ENCODE data around the gene SAT1. TPM values are rescaled to one million over a fixed set of nuclear protein-coding genes. Genes with fewer than 3 reads are reported as not detected.

The SAT1 gene
- total RNA-seq, 1 experiment from 2014 or later: 55.2 TPM

DNA sequence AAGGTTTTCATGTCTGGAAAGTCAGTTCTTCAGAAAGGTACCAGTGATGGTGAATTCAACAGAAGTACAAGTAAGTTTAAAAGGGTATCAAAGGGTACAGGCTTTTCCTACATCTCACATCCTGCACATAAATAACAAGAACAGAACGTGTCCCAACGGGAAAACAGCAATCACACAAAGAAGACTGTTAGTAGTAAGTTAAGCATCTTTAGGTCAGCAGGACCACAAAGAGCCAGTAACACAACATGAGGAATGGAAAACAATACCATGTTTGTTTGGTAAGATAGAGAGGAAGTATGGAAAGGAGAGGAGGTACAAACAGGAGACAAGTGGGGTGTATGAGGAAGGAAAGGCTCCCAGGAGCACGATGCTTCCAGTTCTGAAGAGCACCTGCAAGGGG lies 43.2 kb downstream of the SAT1 start:
- no peak overlapping the region for H3K18ac ChIP-seq (ENCODE audit: insufficient read length, low read depth, low read length)
- no peaks in the 10 kb centered on the region for H3K79me1 ChIP-seq (ENCODE audit: insufficient read depth, low read depth, low read length, poor library complexity, severe bottlenecking)
- Mint-ChIP-seq H3K9me3 (no peaks in the 10 kb centered on the region), H3K4me3 (no peak overlapping the region), H3K36me3 (ENCODE audit: insufficient read depth in 1 of 3, low read depth in 3 of 3) (no peaks in the 10 kb centered on the region; a peak in 1 of 7 replicates), H3K27ac (no peak overlapping the region), H3K27me3 (ENCODE audit: low read depth) (no peaks in the 10 kb centered on the region), H3K4me1 (no peaks in the 10 kb centered on the region)
- H3K9ac ChIP-seq (ENCODE audit: extremely low read depth, insufficient read length, low read length): no peak overlapping the region
- H3K27ac ChIP-seq (ENCODE audit: insufficient read length, low read depth, low read length): no peak overlapping the region
- no peak overlapping the region for H3T11ph ChIP-seq (ENCODE audit: low read length)
- H3K4me1 ChIP-seq (ENCODE audit: insufficient read depth, low read length): no peaks in the 10 kb centered on the region
- H2BK12ac ChIP-seq (ENCODE audit: insufficient read length, low read depth, low read length): no peak overlapping the region
- no peaks in the 10 kb centered on the region for H3K23me2 ChIP-seq (ENCODE audit: insufficient read length, low read depth, low read length, poor library complexity, severe bottlenecking)
- H3K56ac ChIP-seq (ENCODE audit: insufficient read length, low read depth, low read length): no peak overlapping the region
- H3K4me2 ChIP-seq (ENCODE audit: insufficient read depth, insufficient read length, low read length): no peak overlapping the region
- H4K91ac ChIP-seq (ENCODE audit: insufficient read length, low read depth, low read length): no peak overlapping the region
- no CpG with 5 or more reads among the region's 3 CpGs for WGBS (ENCODE audit: extremely low coverage, insufficient read length, low lambda C conversion rate)
- H2AK5ac ChIP-seq (ENCODE audit: insufficient read length, low read length): no peak overlapping the region
- no peaks in the 10 kb centered on the region for H4K20me1 ChIP-seq (ENCODE audit: control insufficient read depth, insufficient read depth, insufficient read length)
- no peak overlapping the region for H2BK5ac ChIP-seq (ENCODE audit: insufficient read length, low read length)
- no peak overlapping the region for H4K5ac ChIP-seq (ENCODE audit: insufficient read length, low read depth, low read length)
- no peak overlapping the region for H2AFZ ChIP-seq (ENCODE audit: low read length)
- H3K27me3 ChIP-seq (ENCODE audit: insufficient read depth, low read length): no peaks in the 10 kb centered on the region
- H3K79me2 ChIP-seq (ENCODE audit: insufficient read depth, low read length): no peaks in the 10 kb centered on the region
- no peak overlapping the region for H4K8ac ChIP-seq (replicated peaks; ENCODE audit: insufficient read length, low read depth, low read length)
- H3K9me3 ChIP-seq (ENCODE audit: control insufficient read depth, low read depth, low read length): no peaks in the 10 kb centered on the region
- no peak overlapping the region for H3K14ac ChIP-seq (ENCODE audit: insufficient read depth, low read length)
- TF ChIP-seq, protein P1, sequence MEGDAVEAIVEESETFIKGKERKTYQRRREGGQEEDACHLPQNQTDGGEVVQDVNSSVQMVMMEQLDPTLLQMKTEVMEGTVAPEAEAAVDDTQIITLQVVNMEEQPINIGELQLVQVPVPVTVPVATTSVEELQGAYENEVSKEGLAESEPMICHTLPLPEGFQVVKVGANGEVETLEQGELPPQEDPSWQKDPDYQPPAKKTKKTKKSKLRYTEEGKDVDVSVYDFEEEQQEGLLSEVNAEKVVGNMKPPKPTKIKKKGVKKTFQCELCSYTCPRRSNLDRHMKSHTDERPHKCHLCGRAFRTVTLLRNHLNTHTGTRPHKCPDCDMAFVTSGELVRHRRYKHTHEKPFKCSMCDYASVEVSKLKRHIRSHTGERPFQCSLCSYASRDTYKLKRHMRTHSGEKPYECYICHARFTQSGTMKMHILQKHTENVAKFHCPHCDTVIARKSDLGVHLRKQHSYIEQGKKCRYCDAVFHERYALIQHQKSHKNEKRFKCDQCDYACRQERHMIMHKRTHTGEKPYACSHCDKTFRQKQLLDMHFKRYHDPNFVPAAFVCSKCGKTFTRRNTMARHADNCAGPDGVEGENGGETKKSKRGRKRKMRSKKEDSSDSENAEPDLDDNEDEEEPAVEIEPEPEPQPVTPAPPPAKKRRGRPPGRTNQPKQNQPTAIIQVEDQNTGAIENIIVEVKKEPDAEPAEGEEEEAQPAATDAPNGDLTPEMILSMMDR (conservative IDR thresholded peaks at IDR 0.05): no peak
- no peak overlapping the region for H2BK20ac ChIP-seq (ENCODE audit: low read depth, low read length, poor library complexity, severe bottlenecking)
- no peak overlapping the region for H2BK15ac ChIP-seq (ENCODE audit: low read depth, low read length)
- DNase-seq: no peak
- H2BK120ac ChIP-seq (ENCODE audit: low read depth, low read length, poor library complexity, severe bottlenecking): no peak overlapping the region
- H3K4ac ChIP-seq (ENCODE audit: low read depth, low read length): no peak overlapping the region
- H3K23ac ChIP-seq (ENCODE audit: insufficient read length, low read depth, low read length): no peak overlapping the region

All from H9 (cell line).